Gastrocnemius medialis (tissue), 4 donors: ENCODE data around the gene EIF2D. TPM values are rescaled to one million over a fixed set of nuclear protein-coding genes. Genes with fewer than 3 reads are reported as not detected.

Source experiments
- ATAC-seq, 2 donors: fragments of 150-250 bp; one replicate each; pipeline ENCODE4 v1.9.1; 2016
- DNase-seq, 2 donors: peaks; one replicate each; pipeline ENCODE4 v3.0.0-alpha.2; 2019
- H3K27ac ChIP-seq, 4 donors: fragments of 200-600 bp; sonication (generic); 1 replicate in 1 of 4; 2 replicates in 3 of 4; pipeline ENCODE4 v1.5.1; 2016 to 2018; ENCODE audit warnings: mild to moderate bottlenecking in 2 of 4, moderate library complexity in 1 of 4
- H3K27me3 ChIP-seq, 3 donors: fragments of 200-600 bp; sonication (generic) in 2 of 3; 1 replicate in 1 of 3; 2 replicates in 2 of 3; pipeline versions ENCODE4 v1.5.1 to v1.6.0; 2016 to 2019; ENCODE audit warnings: mild to moderate bottlenecking in 1 of 3, moderate library complexity in 1 of 3
- H3K36me3 ChIP-seq, 2 donors: fragments of 200-600 bp; sonication (generic) in 1 of 2; one replicate each; pipeline ENCODE4 v1.5.1; 2017 to 2018
- H3K4me1 ChIP-seq, 2 donors: fragments of 200-600 bp; sonication (generic) in 1 of 2; one replicate each; pipeline ENCODE4 v1.5.1; 2016 to 2017; ENCODE audit warnings: mild to moderate bottlenecking in 2 of 2
- H3K4me3 ChIP-seq, 4 donors: fragments of 200-600 bp; sonication (generic) in 3 of 4; 1 replicate in 1 of 4; 2 replicates in 3 of 4; pipeline ENCODE4 v1.5.1; 2016 to 2019; ENCODE audit warnings: mild to moderate bottlenecking in 2 of 4
- H3K9me3 ChIP-seq, 3 donors: fragments of 200-600 bp; sonication (generic) in 2 of 3; 1 replicate in 1 of 3; 2 replicates in 2 of 3; pipeline ENCODE4 v1.5.1; 2016 to 2019
- POLR2A ChIP-seq, 2 donors: fragments of 450-650 bp; IDR thresholded peaks; one replicate each; pipeline ENCODE4 v1.6.1; 2017; ENCODE audit warnings: antibody characterized with exemption in 2 of 2, mild to moderate bottlenecking in 2 of 2, moderate library complexity in 2 of 2
- in situ Hi-C, 4 donors: fragments of 200-750 bp; cut with MboI; loops; one replicate each; pipeline versions ENCODE4 v1.15.0 to v1.8.0; 2017; ENCODE audit warnings: low sequenced_read_pairs in 4 of 4
- intact Hi-C: fragments of 100-400 bp; cut with DNase I; formaldehyde crosslinking; loops from one replicate; pipeline ENCODE4 v1.15.1; 2023; ENCODE audit warnings: low total_unique reads
- total RNA-seq, 4 donors: library from RNA; depleted of rRNA; stranded (reverse); fragments of >200 nt; gene quantifications; one replicate each; pipeline versions ENCODE4 v1.1.0 to v1.2.3, GENCODE V29; 2016
- TF ChIP-seq, protein P1 (sequence below), 5 experiments: fragments of 450-650 bp in 3 of 5; fragments of 200-600 bp in 2 of 5; sonication (generic) in 2 of 5; IDR thresholded peaks in 4 of 5; conservative IDR thresholded peaks in 1 of 5; 1 replicate in 4 of 5; 2 replicates in 1 of 5; pipeline ENCODE4 v1.5.1; 2016 to 2019; ENCODE audit warnings: antibody characterized with exemption in 5 of 5, mild to moderate bottlenecking in 3 of 5, moderate library complexity in 3 of 5

EIF2D gene
- total RNA-seq, 4 donors from 2014 or later = 23.7 to 61.2 (median 38.6) TPM

- ATAC-seq (no peak), DNase-seq (no peak)
- Histone ChIP-seq H3K27me3 (no peaks in the 10 kb centered on the region), H3K27ac (no peak overlapping the region), H3K4me1 (no peaks in the 10 kb centered on the region), H3K9me3 (no peaks in the 10 kb centered on the region), H3K4me3 (no peak overlapping the region), H3K36me3 (peaks cover 5 to 100% of the 10 kb centered on the region in 2 donors)
- intact Hi-C loops = no loop called here
- TF ChIP-seq, protein P1, sequence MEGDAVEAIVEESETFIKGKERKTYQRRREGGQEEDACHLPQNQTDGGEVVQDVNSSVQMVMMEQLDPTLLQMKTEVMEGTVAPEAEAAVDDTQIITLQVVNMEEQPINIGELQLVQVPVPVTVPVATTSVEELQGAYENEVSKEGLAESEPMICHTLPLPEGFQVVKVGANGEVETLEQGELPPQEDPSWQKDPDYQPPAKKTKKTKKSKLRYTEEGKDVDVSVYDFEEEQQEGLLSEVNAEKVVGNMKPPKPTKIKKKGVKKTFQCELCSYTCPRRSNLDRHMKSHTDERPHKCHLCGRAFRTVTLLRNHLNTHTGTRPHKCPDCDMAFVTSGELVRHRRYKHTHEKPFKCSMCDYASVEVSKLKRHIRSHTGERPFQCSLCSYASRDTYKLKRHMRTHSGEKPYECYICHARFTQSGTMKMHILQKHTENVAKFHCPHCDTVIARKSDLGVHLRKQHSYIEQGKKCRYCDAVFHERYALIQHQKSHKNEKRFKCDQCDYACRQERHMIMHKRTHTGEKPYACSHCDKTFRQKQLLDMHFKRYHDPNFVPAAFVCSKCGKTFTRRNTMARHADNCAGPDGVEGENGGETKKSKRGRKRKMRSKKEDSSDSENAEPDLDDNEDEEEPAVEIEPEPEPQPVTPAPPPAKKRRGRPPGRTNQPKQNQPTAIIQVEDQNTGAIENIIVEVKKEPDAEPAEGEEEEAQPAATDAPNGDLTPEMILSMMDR (IDR thresholded peaks at IDR 0.05 in 4 of 5, conservative IDR thresholded peaks at IDR 0.05 in 1 of 5) = no peak
- TF ChIP-seq POLR2A (IDR thresholded peaks at IDR 0.05) = no peak
- in situ Hi-C loops = no loop called here
Observed at GRCh38 chr1:206600527-206600926, 11.7 kb downstream of the EIF2D start.

GRCh38 chr1:206596319-206596666, 16.0 kb downstream of the EIF2D start:
- DNase-seq = no peak
- H3K4me1 ChIP-seq = peaks cover 6 to 7% of the 10 kb centered on the region in 2 donors
- H3K4me3 ChIP-seq = no peak overlapping the region
- H3K36me3 ChIP-seq = peaks cover 8 to 96% of the 10 kb centered on the region in 2 donors
- no peak overlapping the region for H3K27ac ChIP-seq
- no peak for TF ChIP-seq POLR2A (IDR thresholded peaks at IDR 0.05)
- TF ChIP-seq, protein P1 (IDR thresholded peaks at IDR 0.05 in 4 of 5, conservative IDR thresholded peaks at IDR 0.05 in 1 of 5) = no peak
- H3K9me3 ChIP-seq = no peaks in the 10 kb centered on the region
- H3K27me3 ChIP-seq = no peaks in the 10 kb centered on the region
- intact Hi-C loops = no loop called here
- ATAC-seq = no peak
- in situ Hi-C loops = no loop called here

DNA sequence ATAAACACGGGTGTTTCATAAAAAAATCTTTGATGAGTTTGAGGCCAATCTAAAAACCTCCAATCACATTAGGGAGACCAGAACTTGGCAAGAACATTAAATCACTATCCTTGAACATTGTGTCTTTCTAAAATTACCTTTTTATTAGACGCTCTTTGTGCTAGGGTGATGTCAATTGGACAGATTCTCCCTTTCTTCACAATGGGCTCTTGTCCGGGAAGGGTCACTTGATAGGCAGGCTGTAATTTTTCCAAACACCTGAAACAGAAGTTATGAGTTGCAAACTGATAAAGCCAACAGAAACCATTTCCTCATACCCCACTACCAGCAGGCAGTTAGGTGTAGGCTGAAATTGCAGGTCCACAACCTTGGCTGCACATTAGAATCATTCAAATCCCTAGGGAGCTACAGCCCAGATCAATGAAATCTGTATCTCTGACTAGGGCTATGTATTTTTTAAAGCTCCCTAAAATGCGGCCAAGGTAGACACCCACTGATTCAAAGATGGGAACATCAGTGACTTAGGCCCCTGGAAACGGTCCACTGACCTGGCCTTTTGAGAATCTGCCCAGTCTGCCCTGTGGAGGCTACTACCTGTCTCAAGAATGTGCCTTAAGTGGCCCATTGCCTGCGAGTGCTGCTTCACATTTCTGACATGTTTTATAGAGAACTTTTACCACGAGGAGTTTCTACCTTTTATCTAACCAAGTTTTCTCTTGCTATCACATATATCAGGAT, 16.5 kb downstream of the EIF2D start:
- no peaks in the 10 kb centered on the region for H3K27me3 ChIP-seq
- H3K4me1 ChIP-seq = peaks cover 7 to 8% of the 10 kb centered on the region in 2 donors
- no peak overlapping the region for H3K27ac ChIP-seq
- peaks cover 8 to 96% of the 10 kb centered on the region in 2 donors for H3K36me3 ChIP-seq
- no peak overlapping the region for H3K4me3 ChIP-seq
- TF ChIP-seq POLR2A (IDR thresholded peaks at IDR 0.05) = no peak
- TF ChIP-seq, protein P1 (IDR thresholded peaks at IDR 0.05 in 4 of 5, conservative IDR thresholded peaks at IDR 0.05 in 1 of 5) = no peak
- ATAC-seq (no peak), DNase-seq (no peak)
- intact Hi-C loops = no loop called here
- H3K9me3 ChIP-seq = no peaks in the 10 kb centered on the region
- in situ Hi-C loops = no loop called here

DNA sequence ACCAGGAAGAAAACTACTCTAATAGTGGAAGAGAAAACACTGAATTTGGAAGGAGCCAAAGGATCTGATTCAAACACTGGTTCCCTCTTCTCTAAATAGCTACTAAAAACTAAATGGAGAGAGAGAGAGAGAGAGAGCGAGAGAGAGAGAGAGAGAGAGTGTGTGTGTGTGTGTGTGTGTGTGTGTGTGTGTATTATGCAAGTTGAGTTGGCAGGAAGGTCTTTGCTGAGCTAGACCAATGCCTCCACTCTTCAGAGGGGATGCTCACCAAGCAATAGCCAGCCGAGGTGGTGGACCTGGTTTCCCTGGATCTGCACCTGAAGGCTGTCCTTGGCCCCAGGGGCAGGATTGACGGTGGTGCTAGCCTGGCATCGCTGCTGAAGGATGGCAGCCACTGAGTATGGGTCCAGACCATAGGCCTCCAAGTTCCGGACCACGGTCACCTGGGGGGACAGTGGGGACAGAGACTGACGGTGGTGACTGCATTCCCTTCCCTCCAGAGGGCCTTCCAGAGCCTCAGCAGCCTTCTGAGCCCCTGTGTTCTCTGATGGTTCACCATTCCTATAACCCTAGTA, 18.8 kb downstream of the EIF2D start:
- H3K4me3 ChIP-seq = no peak overlapping the region
- intact Hi-C loops = no loop called here
- H3K4me1 ChIP-seq = peaks cover 7 to 8% of the 10 kb centered on the region in 2 donors
- H3K27ac ChIP-seq = peak overlapping the region in 3 of 4 donors; percentile 38 to 74 (median 53)
- peaks cover 5 to 91% of the 10 kb centered on the region in 2 donors for H3K36me3 ChIP-seq
- no peaks in the 10 kb centered on the region for H3K27me3 ChIP-seq
- DNase-seq = no peak
- in situ Hi-C loops = no loop called here
- ATAC-seq = no peak
- no peak for TF ChIP-seq POLR2A (IDR thresholded peaks at IDR 0.05)
- TF ChIP-seq, protein P1 (IDR thresholded peaks at IDR 0.05 in 4 of 5, conservative IDR thresholded peaks at IDR 0.05 in 1 of 5) = no peak
- no peaks in the 10 kb centered on the region for H3K9me3 ChIP-seq
